ENCODE measurements around the gene GALNT17. TPM values are rescaled to one million over a fixed set of nuclear protein-coding genes. Genes with fewer than 3 reads are reported as not detected.

The GALNT17 gene
- total RNA-seq, 8 experiments from 2014 or later: 3.2 to 85.6 (median 17.2) TPM; not detected in 2

GRCh38 chr7:71473366-71473967 lies 341.5 kb downstream of the GALNT17 start:
- in situ Hi-C loops (cut with MboI; ENCODE audit: low pct_unique_long_range_greater_than_20kb in 2 of 9, low sequenced_read_pairs in 9 of 9, unreplicated experiment in 9 of 9): no loop called here
- Histone ChIP-seq H3K4me1 (replicated peaks in 1 of 2) (peaks cover 0 to 7% of the 10 kb centered on the region in 2 donors), H3K4me3 (no peak overlapping the region), H3K27ac (no peak overlapping the region)
- WGBS, 10 experiments: 17 to 100% (median 40%) methylated on average over 1 to 2 of the region's 2 CpGs; no CpG with 5 or more reads in 1 of the 10 experiments
- ATAC-seq (replicated peaks in 6 of 8): no peak

GRCh38 chr7:71477441-71477840 lies 345.5 kb downstream of the GALNT17 start:
- 45 to 100% (median 92%) methylated on average over 1 to 6 of the region's 7 CpGs; no CpG with 5 or more reads in 6 of the 10 experiments for WGBS, 10 experiments
- Histone ChIP-seq H3K4me3 (no peak overlapping the region), H3K4me1 (replicated peaks in 1 of 2) (peaks cover 4 to 6% of the 10 kb centered on the region in 2 donors), H3K27ac (no peak overlapping the region)
- in situ Hi-C loops (cut with MboI; ENCODE audit: low pct_unique_long_range_greater_than_20kb in 2 of 9, low sequenced_read_pairs in 9 of 9, unreplicated experiment in 9 of 9): no loop called here
- no peak for ATAC-seq (replicated peaks in 6 of 8)

- no peak overlapping the region for H3K4me3 ChIP-seq
- no peak for ATAC-seq (replicated peaks in 6 of 8)
- WGBS, 10 experiments: 4 to 67% (median 33%) methylated on average over 1 to 2 of the region's 2 CpGs; no CpG with 5 or more reads in 2 of the 10 experiments
- H3K4me1 ChIP-seq (replicated peaks in 1 of 2): peaks cover 0 to 6% of the 10 kb centered on the region in 2 donors
- H3K27ac ChIP-seq: no peak overlapping the region
- in situ Hi-C loops (cut with MboI; ENCODE audit: low pct_unique_long_range_greater_than_20kb in 2 of 9, low sequenced_read_pairs in 9 of 9, unreplicated experiment in 9 of 9): no loop called here
Observed at GRCh38 chr7:71479231-71479630, 347.3 kb downstream of the GALNT17 start.

- H3K4me1 ChIP-seq (replicated peaks in 1 of 2): peaks cover 0 to 6% of the 10 kb centered on the region in 2 donors
- no peak for ATAC-seq (replicated peaks in 6 of 8)
- H3K27ac ChIP-seq: no peak overlapping the region
- 37 to 95% methylated on average over 2 of the region's 2 CpGs; no CpG with 5 or more reads in 8 of the 10 experiments for WGBS, 10 experiments
- no peak overlapping the region for H3K4me3 ChIP-seq
- in situ Hi-C loops (cut with MboI; ENCODE audit: low pct_unique_long_range_greater_than_20kb in 2 of 9, low sequenced_read_pairs in 9 of 9, unreplicated experiment in 9 of 9): no loop called here
Observed at GRCh38 chr7:71480791-71481190, 348.8 kb downstream of the GALNT17 start.

- no peak overlapping the region for H3K27ac ChIP-seq
- in situ Hi-C loops (cut with MboI; ENCODE audit: low pct_unique_long_range_greater_than_20kb in 2 of 9, low sequenced_read_pairs in 9 of 9, unreplicated experiment in 9 of 9): no loop called here
- ATAC-seq (replicated peaks in 6 of 8): no peak
Observed at GRCh38 chr7:71482284-71482683, 350.3 kb downstream of the GALNT17 start.

GRCh38 chr7:71484380-71484779 lies 352.4 kb downstream of the GALNT17 start:
- H3K27ac ChIP-seq: no peak overlapping the region
- in situ Hi-C loops (cut with MboI; ENCODE audit: low pct_unique_long_range_greater_than_20kb in 2 of 9, low sequenced_read_pairs in 9 of 9, unreplicated experiment in 9 of 9): no loop called here
- no peak overlapping the region for H3K4me3 ChIP-seq
- ATAC-seq (replicated peaks in 6 of 8): peak in 5 of 8 experiments; percentile 9 to 77 (median 49)
- H3K4me1 ChIP-seq (replicated peaks in 1 of 2): peaks cover 2 to 3% of the 10 kb centered on the region in 2 donors
- WGBS, 10 experiments: 11 to 100% (median 90%) methylated on average over 1 to 3 of the region's 3 CpGs; no CpG with 5 or more reads in 5 of the 10 experiments

More at GRCh38 chr7:71482284-71482683, 350.3 kb downstream of the GALNT17 start:
- Histone ChIP-seq H3K4me3 (no peak overlapping the region), H3K4me1 (replicated peaks in 1 of 2) (peaks cover 2 to 8% of the 10 kb centered on the region in 2 donors)
- WGBS, 10 experiments: 20 to 100% (median 67%) methylated on average over 1 to 4 of the region's 6 CpGs; no CpG with 5 or more reads in 3 of the 10 experiments

GRCh38 chr7:71485586-71485985 lies 353.6 kb downstream of the GALNT17 start:
- Histone ChIP-seq H3K27ac (no peak overlapping the region), H3K4me3 (no peak overlapping the region), H3K4me1 (replicated peaks in 1 of 2) (peaks cover 2 to 3% of the 10 kb centered on the region in 2 donors)
- in situ Hi-C loops (cut with MboI; ENCODE audit: low pct_unique_long_range_greater_than_20kb in 2 of 9, low sequenced_read_pairs in 9 of 9, unreplicated experiment in 9 of 9): no loop called here
- no peak for ATAC-seq (replicated peaks in 6 of 8)
- WGBS, 10 experiments: 74 to 100% (median 79%) methylated on average over 1 to 3 of the region's 3 CpGs; no CpG with 5 or more reads in 4 of the 10 experiments

GRCh38 chr7:71486414-71486813 lies 354.5 kb downstream of the GALNT17 start:
- in situ Hi-C loops (cut with MboI; ENCODE audit: low pct_unique_long_range_greater_than_20kb in 2 of 9, low sequenced_read_pairs in 9 of 9, unreplicated experiment in 9 of 9): no loop called here
- Histone ChIP-seq H3K4me3 (no peak overlapping the region), H3K27ac (no peak overlapping the region), H3K4me1 (replicated peaks in 1 of 2) (peaks cover 2 to 10% of the 10 kb centered on the region in 2 donors)
- WGBS, 10 experiments: 0 to 100% (median 90%) methylated on average over 1 to 5 of the region's 5 CpGs; no CpG with 5 or more reads in 3 of the 10 experiments
- ATAC-seq (replicated peaks in 6 of 8): no peak

GRCh38 chr7:71486856-71487628 lies 355.1 kb downstream of the GALNT17 start:
- Histone ChIP-seq H3K4me3 (no peak overlapping the region), H3K4me1 (replicated peaks in 1 of 2) (peaks cover 6 to 15% of the 10 kb centered on the region in 2 donors), H3K27ac (no peak overlapping the region)
- in situ Hi-C loops (cut with MboI; ENCODE audit: low pct_unique_long_range_greater_than_20kb in 2 of 9, low sequenced_read_pairs in 9 of 9, unreplicated experiment in 9 of 9): no loop called here
- WGBS, 10 experiments: 0 to 100% (median 60%) methylated on average over 1 to 4 of the region's 6 CpGs; no CpG with 5 or more reads in 1 of the 10 experiments
- ATAC-seq (replicated peaks in 6 of 8): peak in 4 of 8 experiments; percentile 7 to 88 (median 56)

- in situ Hi-C loops (cut with MboI; ENCODE audit: low pct_unique_long_range_greater_than_20kb in 2 of 9, low sequenced_read_pairs in 9 of 9, unreplicated experiment in 9 of 9): no loop called here
Observed at GRCh38 chr7:71488308-71488707, 356.4 kb downstream of the GALNT17 start.

GRCh38 chr7:71491336-71491735 lies 359.4 kb downstream of the GALNT17 start:
- peak in 5 of 8 experiments; percentile 83 to 97 (median 95) for ATAC-seq (replicated peaks in 6 of 8)
- H3K4me3 ChIP-seq: no peak overlapping the region
- WGBS, 10 experiments: 45 to 100% (median 59%) methylated on average over 1 to 6 of the region's 6 CpGs; no CpG with 5 or more reads in 3 of the 10 experiments
- peaks cover 6 to 15% of the 10 kb centered on the region in 2 donors for H3K4me1 ChIP-seq (replicated peaks in 1 of 2)
- H3K27ac ChIP-seq: peak overlapping the region; percentile 33 to 51
- in situ Hi-C loops (cut with MboI; ENCODE audit: low pct_unique_long_range_greater_than_20kb in 2 of 9, low sequenced_read_pairs in 9 of 9, unreplicated experiment in 9 of 9): no loop called here

More at GRCh38 chr7:71488308-71488707, 356.4 kb downstream of the GALNT17 start:
- Histone ChIP-seq H3K4me3 (no peak overlapping the region), H3K4me1 (replicated peaks in 1 of 2) (peaks cover 6 to 15% of the 10 kb centered on the region in 2 donors), H3K27ac (no peak overlapping the region)
- ATAC-seq (replicated peaks in 6 of 8): peak in 5 of 8 experiments; percentile 17 to 55 (median 35)
- 0 to 100% (median 83%) methylated on average over 1 to 2 of the region's 2 CpGs; no CpG with 5 or more reads in 5 of the 10 experiments for WGBS, 10 experiments

GRCh38 chr7:71495828-71496227 lies 363.9 kb downstream of the GALNT17 start:
- Histone ChIP-seq H3K4me3 (no peak overlapping the region), H3K27ac (no peak overlapping the region), H3K4me1 (replicated peaks in 1 of 2) (peaks cover 9 to 11% of the 10 kb centered on the region in 2 donors)
- WGBS, 10 experiments: 22 to 100% (median 74%) methylated on average over 1 to 4 of the region's 4 CpGs; no CpG with 5 or more reads in 6 of the 10 experiments
- no peak for ATAC-seq (replicated peaks in 6 of 8)
- in situ Hi-C loops (cut with MboI; ENCODE audit: low pct_unique_long_range_greater_than_20kb in 2 of 9, low sequenced_read_pairs in 9 of 9, unreplicated experiment in 9 of 9): no loop called here

Measured in motor neuron (in vitro differentiated cells).